ENCODE results near the gene MEGF11. TPM values are rescaled to one million over a fixed set of nuclear protein-coding genes. Genes with fewer than 3 reads are reported as not detected.

The MEGF11 gene
- polyA plus RNA-seq, 3 donors: not detected

DNA sequence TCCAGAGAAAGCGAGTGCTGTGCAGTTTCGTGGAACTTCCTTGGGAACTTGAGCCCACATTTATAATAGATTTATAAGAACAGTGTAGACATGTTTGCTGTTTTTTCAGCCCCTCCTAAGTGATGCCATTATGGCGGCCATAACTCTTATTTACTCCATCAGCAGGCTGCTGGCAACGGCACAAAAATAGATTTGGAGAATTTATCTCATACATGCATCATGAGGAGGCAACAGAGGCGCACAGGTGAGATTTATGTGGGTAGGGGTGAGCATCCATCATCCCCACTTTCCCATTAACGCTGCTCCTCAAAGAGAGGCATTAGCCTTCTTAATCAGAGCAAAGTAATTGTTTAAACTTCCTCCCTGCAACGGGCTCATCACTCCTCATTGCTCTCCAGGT, 201.7 kb downstream of the MEGF11 start:
- no peaks in the 10 kb centered on the region for H3K4me1 ChIP-seq (ENCODE audit: control insufficient read depth in 1 of 2, insufficient read depth in 2 of 2, low read length in 2 of 2)
- H3K36me3 ChIP-seq (replicated peaks in 1 of 2; ENCODE audit: control insufficient read depth in 1 of 2, insufficient read depth in 2 of 2, low read length in 2 of 2): no peaks in the 10 kb centered on the region
- intact Hi-C loops (cut with micrococcal nuclease): no loop called here
- H3K27me3 Mint-ChIP-seq (ENCODE audit: low read depth in 3 of 3): peaks cover 4 to 8% (median 5%) of the 10 kb centered on the region in 3 donors
- H3K4me3 Mint-ChIP-seq: no peak overlapping the region
- H3K4me1 Mint-ChIP-seq: no peaks in the 10 kb centered on the region
- H2AFZ ChIP-seq (ENCODE audit: insufficient read depth, low read depth, low read length, poor library complexity, severe bottlenecking): no peak overlapping the region
- H3K9ac ChIP-seq (ENCODE audit: insufficient read depth, low read length, poor library complexity, severe bottlenecking): no peak overlapping the region
- no peaks in the 10 kb centered on the region for H3K36me3 Mint-ChIP-seq
- H3K79me2 ChIP-seq (ENCODE audit: insufficient read depth, low read length): no peaks in the 10 kb centered on the region
- no peak for DNase-seq
- no peaks in the 10 kb centered on the region for H4K20me1 ChIP-seq (ENCODE audit: insufficient read depth, low read length)
- WGBS (ENCODE audit: insufficient coverage): no CpG with 5 or more reads among the region's 7 CpGs
- no peak overlapping the region for H3K4me3 ChIP-seq (replicated peaks in 1 of 3; ENCODE audit: low read depth in 2 of 3, low read length in 3 of 3)
- no peaks in the 10 kb centered on the region for H3K9me3 Mint-ChIP-seq
- H3K9me3 ChIP-seq (replicated peaks in 1 of 2; ENCODE audit: control insufficient read depth in 1 of 2, insufficient read depth in 1 of 2, low read length in 2 of 2): no peaks in the 10 kb centered on the region
- TF ChIP-seq, protein P1, sequence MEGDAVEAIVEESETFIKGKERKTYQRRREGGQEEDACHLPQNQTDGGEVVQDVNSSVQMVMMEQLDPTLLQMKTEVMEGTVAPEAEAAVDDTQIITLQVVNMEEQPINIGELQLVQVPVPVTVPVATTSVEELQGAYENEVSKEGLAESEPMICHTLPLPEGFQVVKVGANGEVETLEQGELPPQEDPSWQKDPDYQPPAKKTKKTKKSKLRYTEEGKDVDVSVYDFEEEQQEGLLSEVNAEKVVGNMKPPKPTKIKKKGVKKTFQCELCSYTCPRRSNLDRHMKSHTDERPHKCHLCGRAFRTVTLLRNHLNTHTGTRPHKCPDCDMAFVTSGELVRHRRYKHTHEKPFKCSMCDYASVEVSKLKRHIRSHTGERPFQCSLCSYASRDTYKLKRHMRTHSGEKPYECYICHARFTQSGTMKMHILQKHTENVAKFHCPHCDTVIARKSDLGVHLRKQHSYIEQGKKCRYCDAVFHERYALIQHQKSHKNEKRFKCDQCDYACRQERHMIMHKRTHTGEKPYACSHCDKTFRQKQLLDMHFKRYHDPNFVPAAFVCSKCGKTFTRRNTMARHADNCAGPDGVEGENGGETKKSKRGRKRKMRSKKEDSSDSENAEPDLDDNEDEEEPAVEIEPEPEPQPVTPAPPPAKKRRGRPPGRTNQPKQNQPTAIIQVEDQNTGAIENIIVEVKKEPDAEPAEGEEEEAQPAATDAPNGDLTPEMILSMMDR (IDR thresholded peaks at IDR 0.05): no peak
- no peak overlapping the region for H3K27ac ChIP-seq (ENCODE audit: low read depth in 1 of 2, low read length in 2 of 2)
- H3K27ac Mint-ChIP-seq: no peak overlapping the region
- no peak overlapping the region for H3K4me2 ChIP-seq (replicated peaks; ENCODE audit: extremely low read depth, low read length, poor library complexity, severe bottlenecking)
- H3K27me3 ChIP-seq (ENCODE audit: control insufficient read depth in 2 of 2, insufficient read depth in 2 of 2, low read length in 2 of 2): no peaks in the 10 kb centered on the region

- no peak overlapping the region for H3K9ac ChIP-seq (ENCODE audit: insufficient read depth, low read length, poor library complexity, severe bottlenecking)
- no peaks in the 10 kb centered on the region for H3K79me2 ChIP-seq (ENCODE audit: insufficient read depth, low read length)
- H3K9me3 ChIP-seq (replicated peaks in 1 of 2; ENCODE audit: control insufficient read depth in 1 of 2, insufficient read depth in 1 of 2, low read length in 2 of 2): no peaks in the 10 kb centered on the region
- H3K4me1 Mint-ChIP-seq: no peaks in the 10 kb centered on the region
- H3K4me1 ChIP-seq (ENCODE audit: control insufficient read depth in 1 of 2, insufficient read depth in 2 of 2, low read length in 2 of 2): no peaks in the 10 kb centered on the region
- H3K36me3 Mint-ChIP-seq: no peaks in the 10 kb centered on the region
- no peaks in the 10 kb centered on the region for H3K36me3 ChIP-seq (replicated peaks in 1 of 2; ENCODE audit: control insufficient read depth in 1 of 2, insufficient read depth in 2 of 2, low read length in 2 of 2)
- TF ChIP-seq, protein P1 (IDR thresholded peaks at IDR 0.05): no peak
- H3K27me3 ChIP-seq (ENCODE audit: control insufficient read depth in 2 of 2, insufficient read depth in 2 of 2, low read length in 2 of 2): no peaks in the 10 kb centered on the region
- no peaks in the 10 kb centered on the region for H4K20me1 ChIP-seq (ENCODE audit: insufficient read depth, low read length)
- peaks cover 5 to 11% (median 9%) of the 10 kb centered on the region in 3 donors for H3K27me3 Mint-ChIP-seq (ENCODE audit: low read depth in 3 of 3)
- H3K27ac Mint-ChIP-seq: no peak overlapping the region
- H3K4me3 ChIP-seq (replicated peaks in 1 of 3; ENCODE audit: low read depth in 2 of 3, low read length in 3 of 3): no peak overlapping the region
- H3K4me3 Mint-ChIP-seq: no peak overlapping the region
- H3K4me2 ChIP-seq (replicated peaks; ENCODE audit: extremely low read depth, low read length, poor library complexity, severe bottlenecking): no peak overlapping the region
- no peak overlapping the region for H3K27ac ChIP-seq (ENCODE audit: low read depth in 1 of 2, low read length in 2 of 2)
- H3K9me3 Mint-ChIP-seq: no peaks in the 10 kb centered on the region
- intact Hi-C loops (cut with micrococcal nuclease): no loop called here
- no peak overlapping the region for H2AFZ ChIP-seq (ENCODE audit: insufficient read depth, low read depth, low read length, poor library complexity, severe bottlenecking)
- no peak for DNase-seq
- 100% methylated on average over 5 of the region's 5 CpGs for WGBS (ENCODE audit: insufficient coverage)
Observed at GRCh38 chr15:66050264-66050663, 203.3 kb downstream of the MEGF11 start.
